Heart right ventricle (tissue), 16 donors: ENCODE results near the gene TPRG1L. TPM values are rescaled to one million over a fixed set of nuclear protein-coding genes. Genes with fewer than 3 reads are reported as not detected.
A peak's percentile ranks its signal among the peaks of the same experiment; 100 is the strongest.

Experiments used
- ATAC-seq, 8 donors: fragments of 200-7000 bp; cut with Tn5 transposase; one replicate each; pipeline ENCODE4 v1.9.1; 2020; ENCODE audit warnings: mild to moderate bottlenecking in 8 of 8, moderate library complexity in 8 of 8, moderate number of reproducible peaks in 1 of 8
- DNase-seq, 2 donors: peaks; one replicate each; pipeline ENCODE4 v3.0.0-alpha.2; 2020
- H3K27ac ChIP-seq, 10 donors: fragments of 200-600 bp; sonication (generic) in 2 of 10; one replicate each; pipeline versions ENCODE4 v1.5.0 to v1.8.0; 2020 to 2022; ENCODE audit warnings: mild to moderate bottlenecking in 3 of 10
- H3K27me3 ChIP-seq, 7 donors: fragments of 200-600 bp; one replicate each; pipeline ENCODE4 v1.8.0; 2021 to 2022; ENCODE audit warnings: mild to moderate bottlenecking in 2 of 7
- H3K36me3 ChIP-seq, 9 donors: fragments of 200-600 bp; sonication (generic) in 1 of 9; one replicate each; pipeline versions ENCODE4 v1.5.0 to v1.8.0; 2020 to 2022; ENCODE audit warnings: mild to moderate bottlenecking in 2 of 9
- H3K4me1 ChIP-seq, 9 donors: fragments of 200-600 bp; sonication (generic) in 1 of 9; one replicate each; pipeline versions ENCODE4 v1.5.0 to v1.8.0; 2020 to 2022; ENCODE audit warnings: mild to moderate bottlenecking in 4 of 9
- H3K4me3 ChIP-seq, 10 donors: fragments of 200-600 bp; sonication (generic) in 2 of 10; one replicate each; pipeline versions ENCODE4 v1.5.0 to v1.8.0; 2020 to 2022; ENCODE audit warnings: mild to moderate bottlenecking in 7 of 10, moderate library complexity in 2 of 10
- H3K9me3 ChIP-seq, 11 donors: fragments of 200-600 bp in 10 of 11; sonication (generic) in 2 of 11; one replicate each; pipeline versions ENCODE4 v1.5.0 to v1.8.0; 2013 to 2022; ENCODE audit warnings: mild to moderate bottlenecking in 2 of 11, control low read depth in 1 of 11, moderate library complexity in 1 of 11
- CTCF ChIP-seq, 9 donors: fragments of 200-600 bp; sonication (generic) in 2 of 9; IDR thresholded peaks; one replicate each; pipeline versions ENCODE4 v1.5.0 to v1.8.0; 2021 to 2022; ENCODE audit warnings: antibody characterized with exemption in 9 of 9, mild to moderate bottlenecking in 5 of 9, moderate library complexity in 1 of 9
- WGBS, 2 donors: extraction: QIAGEN DNeasy Blood & Tissue Kit; methylation state at CpG; one replicate each; pipeline ENCODE4 v1.1.7; 2013; ENCODE audit warnings: inconsistent platforms in 1 of 2; 5-methylcytosine and 5-hydroxymethylcytosine counted together
- intact Hi-C, 10 donors: fragments of 100-400 bp; cut with DNase I; formaldehyde crosslinking; loops; one replicate each; pipeline versions ENCODE4 v1.11.1 to v1.14.2; 2022
- polyA plus RNA-seq, 2 donors: library from polyadenylated mRNA; stranded (reverse); fragments of 200-250 nt; gene quantifications; one replicate each; pipeline ENCODE4 v1.2.3, GENCODE V29; 2013
- total RNA-seq, 10 donors: library from RNA; stranded (reverse); fragmentation: NEBNext Ultra II Directional in 3 of 10; extraction: Animal tissue kit (Norgen Biotek cat#: 25700) in 3 of 10; gene quantifications; one replicate each; pipeline versions ENCODE4 v1.2.1 to v1.2.4, GENCODE V29; 2021 to 2023
- donor health status: Arrhythmogenic right ventricular cardiomyopathy.
- donor health status: ischemic (EF 13 %, LVEDD 7.1; RV severe dilation, severe dysfunction).
- donor health status: healthy with polysubstance abuse.
- donor health status: DM: no; HTN: yes; CAD: no.
- donor health status: DM: no; HTN: no; CAD: no.
- donor health status: ischemic (EF 25% LVEDD 6.9; RV normal size, moderate dysfunction).
- donor health status: ischemic (EF 25% LVEDD 5.7; RV mildly dilated, moderate dysfunction).
- donor health status: healthy.
- donor health status: DM: yes; HTN: yes; CAD: no.
- donor health status: Ischemic cardiomyopathy.
- donor health status: ischemic (EF 35%, LVEDD 5.7; RV mildly dilated, moderate dysfunction).
- donor health status: nonischemic (EF 11% LVEDD 7.7; RV severe dilation, severe dysfunction).
- donor health status: DM: yes; HTN: yes; CAD: no.
- donor health status: PGD.
- donor health status: ischemic (EF 29% LVEDD 5.4; RV normal size, mild dysfunction).
- donor health status: nonischemic (EF 23%, LVEDD 6.1; RV moderate dilation, normal function).

Gene TPRG1L
- total and polyA plus RNA-seq, 12 donors: 15.1 to 60.7 (median 49.0) TPM

DNA sequence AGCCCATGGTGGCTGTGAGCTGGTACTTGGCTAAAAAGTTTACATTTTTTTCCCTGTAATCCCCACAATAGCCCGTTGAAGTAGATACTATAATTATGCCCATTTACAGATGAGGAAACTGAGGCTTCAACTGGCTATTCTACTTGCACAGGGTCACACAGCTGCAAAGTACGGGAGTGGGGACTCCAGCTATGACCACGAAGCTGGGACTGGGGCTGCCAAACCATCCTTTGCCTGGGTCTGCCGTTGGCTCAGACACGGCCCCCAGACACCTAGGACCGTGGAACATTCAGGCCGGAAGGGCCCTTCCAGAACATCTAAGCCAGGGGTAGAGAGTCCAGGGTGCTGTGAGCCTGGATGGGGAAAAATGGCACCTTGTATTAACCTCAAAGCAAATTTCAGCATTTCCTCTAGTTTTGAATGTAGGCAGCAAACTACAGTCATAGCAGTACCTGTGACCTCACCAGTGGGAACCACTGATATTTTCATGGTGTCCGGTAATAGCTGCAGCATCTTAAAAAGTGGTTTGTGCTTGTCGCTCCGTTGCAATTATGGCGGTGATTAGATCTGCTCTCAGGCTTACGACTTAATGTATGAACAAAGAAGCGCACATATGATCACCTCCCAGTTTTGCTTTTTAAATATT lies 31.8 kb downstream of the TPRG1L start:
- DNase-seq (no peak), ATAC-seq (no peak)
- H3K9me3 ChIP-seq: no peaks in the 10 kb centered on the region
- intact Hi-C loops: no loop called here
- H3K4me3 ChIP-seq: no peak overlapping the region
- peaks cover 0 to 25% (median 11%) of the 10 kb centered on the region in 9 donors for H3K4me1 ChIP-seq
- H3K27ac ChIP-seq: no peak overlapping the region
- 88 to 92% methylated on average over 13 of the region's 13 CpGs for WGBS, 2 donors
- TF ChIP-seq CTCF (IDR thresholded peaks at IDR 0.05): no peak
- no peaks in the 10 kb centered on the region for H3K36me3 ChIP-seq
- peaks cover 17 to 59% (median 31%) of the 10 kb centered on the region in 7 donors for H3K27me3 ChIP-seq

- 83% methylated on average over 6 of the region's 6 CpGs for WGBS, 2 donors
- no peak for DNase-seq
Observed at GRCh38 chr1:3657096-3657475, 32.3 kb downstream of the TPRG1L start.

DNA sequence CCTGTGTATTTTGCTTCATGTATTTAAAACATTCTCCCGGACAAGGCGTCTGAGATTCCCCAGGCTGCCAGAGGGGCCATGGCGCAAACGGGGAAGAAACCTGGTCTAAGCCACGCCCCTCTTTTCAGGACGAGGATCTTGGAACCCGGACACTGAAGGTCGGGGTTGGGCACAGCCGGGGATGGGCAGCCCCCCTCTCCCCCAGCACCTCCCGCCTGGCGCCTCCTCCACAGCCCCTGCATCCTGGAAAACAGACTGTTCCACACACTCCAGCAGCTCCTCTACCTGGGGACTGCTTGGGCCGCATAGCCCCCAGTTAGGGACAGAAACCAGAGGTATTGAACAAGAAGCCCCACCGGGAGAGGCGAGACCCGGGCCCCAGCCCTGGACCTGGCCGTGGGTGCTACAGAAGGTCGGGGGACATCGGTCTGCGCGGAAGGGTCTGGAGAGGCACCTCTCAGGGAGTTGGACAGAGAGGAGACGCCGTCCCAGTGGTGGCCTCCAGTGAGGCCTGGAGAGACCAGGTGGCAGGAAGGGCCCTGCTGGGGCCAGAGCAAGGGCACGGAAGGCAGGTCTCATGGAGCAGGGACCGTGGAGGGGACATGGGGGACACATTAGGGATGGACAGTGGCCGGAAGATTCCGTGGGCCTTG lies 32.9 kb downstream of the TPRG1L start:
- Histone ChIP-seq H3K4me3 (no peak overlapping the region), H3K36me3 (no peaks in the 10 kb centered on the region), H3K4me1 (peaks cover 0 to 18% (median 3%) of the 10 kb centered on the region in 9 donors), H3K9me3 (no peaks in the 10 kb centered on the region), H3K27ac (no peak overlapping the region), H3K27me3 (peaks cover 5 to 48% (median 20%) of the 10 kb centered on the region in 7 donors)
- 79 to 86% methylated on average over 26 of the region's 26 CpGs for WGBS, 2 donors
- DNase-seq: no peak
- TF ChIP-seq CTCF (IDR thresholded peaks at IDR 0.05): no peak
- ATAC-seq: peak in 1 of 8 donors; percentile 46
- intact Hi-C loops: no loop called here

More at GRCh38 chr1:3657096-3657475, 32.3 kb downstream of the TPRG1L start:
- no peak for ATAC-seq
- intact Hi-C loops: no loop called here
- Histone ChIP-seq H3K4me3 (no peak overlapping the region), H3K27ac (no peak overlapping the region), H3K27me3 (peaks cover 12 to 54% (median 26%) of the 10 kb centered on the region in 7 donors), H3K4me1 (peaks cover 0 to 20% (median 6%) of the 10 kb centered on the region in 9 donors), H3K36me3 (no peaks in the 10 kb centered on the region), H3K9me3 (no peaks in the 10 kb centered on the region)
- no peak for TF ChIP-seq CTCF (IDR thresholded peaks at IDR 0.05)

- no peak for TF ChIP-seq CTCF (IDR thresholded peaks at IDR 0.05)
- Histone ChIP-seq H3K36me3 (no peaks in the 10 kb centered on the region), H3K27ac (no peak overlapping the region), H3K4me1 (peaks cover 0 to 12% (median 0%) of the 10 kb centered on the region in 9 donors), H3K27me3 (peaks cover under 1 to 42% (median 15%) of the 10 kb centered on the region in 7 donors), H3K4me3 (no peak overlapping the region), H3K9me3 (no peaks in the 10 kb centered on the region)
- intact Hi-C loops: no loop called here
- 56 to 59% methylated on average over 14 of the region's 14 CpGs for WGBS, 2 donors
- DNase-seq (no peak), ATAC-seq (no peak)
Observed at GRCh38 chr1:3658231-3658615, 33.4 kb downstream of the TPRG1L start.
